GM20431 (cell line): ENCODE results near the gene ITPRIPL1.

Experiments used
- in situ Hi-C: fragments of 300-500 bp; cut with MseI, MboI; formaldehyde crosslinking; loops from one replicate; pipeline ENCODE4 v1.15.0; 2020; ENCODE audit warnings: low sequenced_read_pairs; ENCODE audit not compliant: unreplicated experiment

ITPRIPL1 gene

DNA sequence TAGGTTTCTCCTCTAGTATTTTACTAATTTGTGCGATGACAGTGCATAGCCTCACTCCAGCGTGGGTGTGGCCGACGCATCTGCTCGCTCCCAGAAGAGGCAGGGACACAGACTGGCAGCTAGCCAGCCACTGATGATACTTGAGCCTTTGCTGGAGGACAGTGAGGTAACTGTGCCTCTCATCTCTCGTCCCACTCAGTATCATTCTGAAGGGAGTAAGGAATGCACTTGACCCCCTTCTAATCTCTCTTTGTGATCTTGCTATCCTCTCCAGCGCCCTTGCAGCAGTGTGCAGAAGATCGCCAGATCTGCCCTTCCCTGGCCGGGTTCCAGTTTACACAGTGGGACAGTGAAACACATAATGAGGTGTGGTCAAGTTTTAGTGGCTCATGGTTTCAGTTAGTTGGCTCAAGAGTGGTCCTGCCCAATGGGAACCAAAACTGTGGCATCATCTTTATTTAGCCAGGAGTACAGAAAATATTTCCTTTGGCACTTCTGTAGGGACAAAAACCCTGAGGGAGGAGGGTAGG, 28.0 kb downstream of the ITPRIPL1 start:
- in situ Hi-C loops = no loop called here

DNA sequence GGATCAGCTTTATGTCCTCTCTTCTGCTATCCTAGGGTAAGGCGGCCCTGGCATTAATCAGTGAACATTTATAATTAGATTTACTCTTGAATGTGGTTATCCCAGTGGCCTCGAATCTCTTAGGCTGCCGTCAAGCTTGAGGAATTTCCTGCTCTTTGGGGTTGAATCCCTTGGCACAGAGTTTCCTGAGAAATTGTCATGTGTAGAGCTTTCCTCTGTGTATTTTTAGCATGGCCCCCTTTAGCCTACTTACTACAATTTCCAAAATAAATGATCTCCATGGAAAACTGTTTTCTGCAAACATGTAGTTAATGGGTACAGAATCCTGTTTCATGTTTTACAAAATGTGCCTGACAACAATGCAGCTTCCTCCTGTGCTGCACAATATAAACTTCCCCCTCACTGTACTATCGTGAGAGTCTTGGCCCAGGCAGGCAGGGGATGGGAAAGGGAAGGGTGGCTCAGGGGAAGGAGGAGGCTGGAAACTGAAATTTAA, 28.5 kb downstream of the ITPRIPL1 start:
- in situ Hi-C loops = no loop called here

GRCh38 chr2:96354492-96354891, 29.4 kb downstream of the ITPRIPL1 start:
- in situ Hi-C loops = no loop called here

DNA sequence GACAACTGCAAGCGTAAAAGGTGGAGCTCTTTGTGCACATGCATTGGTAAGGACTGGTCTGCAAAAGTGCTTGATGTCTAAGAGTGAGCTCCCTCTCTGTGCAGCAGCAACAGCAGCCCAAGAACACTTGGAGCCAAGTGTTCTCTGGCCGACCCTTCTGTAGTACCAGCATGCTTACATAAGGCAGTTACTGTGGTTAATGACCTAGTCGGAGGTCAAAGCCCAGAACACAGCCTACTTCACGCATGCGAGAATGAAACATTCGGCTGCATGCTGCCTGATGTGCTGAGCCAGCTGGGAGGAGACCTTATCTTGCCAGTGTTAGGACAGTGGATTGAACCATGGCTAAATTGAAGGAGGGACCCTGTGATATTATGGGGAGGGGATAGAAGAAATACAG, 31.8 kb downstream of the ITPRIPL1 start:
- in situ Hi-C loops = no loop called here

GRCh38 chr2:96359310-96359709, 34.2 kb downstream of the ITPRIPL1 start:
- in situ Hi-C loops = no loop called here

DNA sequence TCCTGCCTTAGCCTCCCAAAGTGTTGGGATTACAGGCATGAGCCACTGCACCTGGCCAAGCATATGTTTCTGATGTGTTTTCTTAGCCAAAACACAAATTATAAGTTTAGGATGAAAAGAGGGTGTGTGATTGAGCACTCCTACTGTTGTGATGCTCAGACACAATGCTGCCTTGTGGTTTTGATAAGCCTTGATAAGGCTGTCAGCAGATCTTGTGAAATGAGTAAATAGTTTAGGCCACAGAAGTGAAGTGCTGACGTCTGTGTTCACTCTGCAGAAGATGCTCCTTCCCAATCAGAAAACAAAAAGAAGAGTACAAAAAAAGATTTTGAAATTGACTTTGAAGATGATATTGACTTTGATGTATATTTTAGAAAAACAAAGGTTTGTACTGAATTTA, 34.7 kb downstream of the ITPRIPL1 start:
- in situ Hi-C loops = no loop called here

DNA sequence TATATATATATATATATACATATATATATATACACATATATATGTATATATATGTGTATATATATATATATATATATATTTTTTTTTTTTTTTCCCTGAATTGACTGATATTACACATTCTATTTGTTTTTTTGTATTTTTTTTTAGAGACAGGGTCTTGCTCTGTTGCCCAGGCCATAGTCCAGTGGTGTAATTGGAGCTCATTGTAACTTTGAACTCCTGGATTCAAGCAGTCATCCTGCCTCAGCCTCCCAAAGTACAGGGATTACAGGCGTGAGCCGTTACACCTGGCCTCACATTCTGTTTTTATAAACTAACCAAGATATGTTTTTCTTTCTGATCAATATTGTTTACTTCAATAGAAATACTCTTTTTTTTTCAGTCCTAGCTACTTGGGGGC, 36.6 kb downstream of the ITPRIPL1 start:
- in situ Hi-C loops = no loop called here

- in situ Hi-C loops = no loop called here
These were observed 44.1 kb downstream of the ITPRIPL1 start for GRCh38 chr2:96369186-96369585.

DNA sequence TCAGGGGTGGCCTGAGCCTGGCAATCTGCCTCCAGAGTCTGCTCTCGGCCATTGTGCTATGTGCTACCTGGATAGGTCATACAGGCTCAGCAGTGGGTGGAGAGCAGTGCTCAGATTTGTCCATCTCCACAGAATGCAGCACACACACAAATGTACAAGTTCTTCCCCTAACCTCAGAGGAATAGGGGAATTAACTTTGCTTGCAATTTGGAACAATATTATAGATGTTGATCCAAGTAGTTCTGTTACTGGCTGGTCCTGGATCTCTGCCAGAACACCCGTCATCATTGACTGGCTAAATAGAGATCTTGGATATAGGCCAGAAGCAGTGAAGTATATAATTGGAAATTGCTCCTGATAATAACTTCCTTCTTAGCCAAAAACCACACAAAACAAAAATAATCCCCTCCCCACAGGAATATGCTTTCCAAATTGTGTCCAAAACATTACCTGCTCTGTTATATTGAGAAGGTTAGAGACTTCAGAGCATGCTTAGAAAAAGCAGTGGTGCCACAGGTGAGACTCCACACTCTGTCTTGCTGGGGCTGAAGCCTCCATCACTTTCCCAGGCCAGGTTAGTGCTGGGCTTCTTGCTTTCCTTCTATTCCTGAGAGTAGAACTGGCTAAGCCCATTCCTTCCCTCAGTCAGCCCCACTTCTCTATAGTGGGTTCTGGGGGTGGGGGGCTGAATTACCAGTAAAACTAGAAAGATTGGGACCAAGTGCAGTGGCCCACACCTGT, 49.3 kb downstream of the ITPRIPL1 start:
- in situ Hi-C loops = no loop called here
